Progenitor cell of endocrine pancreas (in vitro differentiated cells): ENCODE measurements around the gene HDAC1. TPM values are rescaled to one million over a fixed set of nuclear protein-coding genes. Genes with fewer than 3 reads are reported as not detected.
"Not testable (repeated sequence)": the region's sequence is repeated elsewhere in the genome, so short reads cannot be mapped to it uniquely, and the experiment has no call there.

Source experiments
- DNase-seq: peaks from one replicate; pipeline ENCODE4 v3.0.0; 2021; ENCODE audit warnings: low spot score; ENCODE audit not compliant: unreplicated experiment
- H3K27ac Mint-ChIP-seq: 2 replicates; pipeline ENCODE4 v1.8.0; 2021; ENCODE audit warnings: mild to moderate bottlenecking, moderate library complexity, mixed read lengths
- H3K27me3 Mint-ChIP-seq: 2 replicates; pipeline ENCODE4 v1.8.0; 2021; ENCODE audit warnings: mixed read lengths
- H3K36me3 Mint-ChIP-seq: 2 replicates; pipeline ENCODE4 v1.8.0; 2022; ENCODE audit warnings: mixed read lengths; ENCODE audit not compliant: insufficient read depth
- H3K4me1 Mint-ChIP-seq: 2 replicates; pipeline ENCODE4 v1.8.0; 2021; ENCODE audit warnings: low read depth, mixed read lengths
- H3K4me3 Mint-ChIP-seq: 2 replicates; pipeline ENCODE4 v1.8.0; 2021; ENCODE audit warnings: low read depth, mild to moderate bottlenecking, moderate library complexity, mixed read lengths
- H3K9me3 Mint-ChIP-seq: 2 replicates; pipeline ENCODE4 v1.8.0; 2021; ENCODE audit warnings: low read depth, mixed read lengths
- total RNA-seq: library from RNA; stranded (reverse); gene quantifications from 2 replicates; pipeline ENCODE4 v1.2.1, GENCODE V29; 2021
- TF ChIP-seq, protein P1 (sequence below): fragments of 200-600 bp; sonication (generic); IDR thresholded peaks from one replicate; pipeline ENCODE4 v1.5.0; 2021; ENCODE audit warnings: antibody characterized with exemption, mild to moderate bottlenecking; ENCODE audit not compliant: unreplicated experiment

HDAC1 gene
- total RNA-seq, 1 donor from 2014 or later = 197 TPM

DNA sequence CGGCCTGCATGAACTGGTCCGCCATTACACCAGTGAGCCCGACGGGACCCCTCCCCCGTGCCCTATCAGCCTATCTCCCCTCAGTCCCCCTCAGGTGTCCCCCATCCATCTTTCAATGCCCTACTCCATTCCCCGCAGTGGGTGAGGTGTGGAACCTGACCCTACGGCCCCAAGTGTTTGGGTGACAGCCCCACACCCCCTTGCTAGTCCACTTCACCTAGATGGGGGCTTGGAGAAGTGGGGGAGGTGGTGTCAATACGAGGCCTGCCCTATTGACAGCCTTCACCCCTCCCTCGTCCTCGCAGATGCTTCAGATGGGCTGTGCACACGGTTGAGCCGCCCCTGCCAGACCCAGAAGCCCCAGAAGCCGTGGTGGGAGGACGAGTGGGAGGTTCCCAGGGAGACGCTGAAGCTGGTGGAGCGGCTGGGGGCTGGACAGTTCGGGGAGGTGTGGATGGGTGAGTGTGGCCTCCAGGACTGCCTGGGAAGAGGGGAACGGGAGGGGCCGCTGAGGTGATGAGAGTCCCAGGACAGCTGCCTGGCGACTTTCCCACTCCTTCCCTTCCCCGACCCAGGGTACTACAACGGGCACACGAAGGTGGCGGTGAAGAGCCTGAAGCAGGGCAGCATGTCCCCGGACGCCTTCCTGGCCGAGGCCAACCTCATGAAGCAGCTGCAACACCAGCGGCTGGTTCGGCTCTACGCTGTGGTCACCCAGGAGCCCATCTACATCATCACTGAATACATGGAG is 15.7 kb upstream of the HDAC1 start:
- H3K4me3 Mint-ChIP-seq = no peak overlapping the region
- H3K9me3 Mint-ChIP-seq = no peaks in the 10 kb centered on the region
- H3K4me1 Mint-ChIP-seq = peaks cover 9% of the 10 kb centered on the region
- DNase-seq = no peak
- H3K36me3 Mint-ChIP-seq = no peaks in the 10 kb centered on the region
- H3K27ac Mint-ChIP-seq = no peak overlapping the region
- H3K27me3 Mint-ChIP-seq = peaks cover 9% of the 10 kb centered on the region
- TF ChIP-seq, protein P1, sequence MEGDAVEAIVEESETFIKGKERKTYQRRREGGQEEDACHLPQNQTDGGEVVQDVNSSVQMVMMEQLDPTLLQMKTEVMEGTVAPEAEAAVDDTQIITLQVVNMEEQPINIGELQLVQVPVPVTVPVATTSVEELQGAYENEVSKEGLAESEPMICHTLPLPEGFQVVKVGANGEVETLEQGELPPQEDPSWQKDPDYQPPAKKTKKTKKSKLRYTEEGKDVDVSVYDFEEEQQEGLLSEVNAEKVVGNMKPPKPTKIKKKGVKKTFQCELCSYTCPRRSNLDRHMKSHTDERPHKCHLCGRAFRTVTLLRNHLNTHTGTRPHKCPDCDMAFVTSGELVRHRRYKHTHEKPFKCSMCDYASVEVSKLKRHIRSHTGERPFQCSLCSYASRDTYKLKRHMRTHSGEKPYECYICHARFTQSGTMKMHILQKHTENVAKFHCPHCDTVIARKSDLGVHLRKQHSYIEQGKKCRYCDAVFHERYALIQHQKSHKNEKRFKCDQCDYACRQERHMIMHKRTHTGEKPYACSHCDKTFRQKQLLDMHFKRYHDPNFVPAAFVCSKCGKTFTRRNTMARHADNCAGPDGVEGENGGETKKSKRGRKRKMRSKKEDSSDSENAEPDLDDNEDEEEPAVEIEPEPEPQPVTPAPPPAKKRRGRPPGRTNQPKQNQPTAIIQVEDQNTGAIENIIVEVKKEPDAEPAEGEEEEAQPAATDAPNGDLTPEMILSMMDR = no peak

DNA sequence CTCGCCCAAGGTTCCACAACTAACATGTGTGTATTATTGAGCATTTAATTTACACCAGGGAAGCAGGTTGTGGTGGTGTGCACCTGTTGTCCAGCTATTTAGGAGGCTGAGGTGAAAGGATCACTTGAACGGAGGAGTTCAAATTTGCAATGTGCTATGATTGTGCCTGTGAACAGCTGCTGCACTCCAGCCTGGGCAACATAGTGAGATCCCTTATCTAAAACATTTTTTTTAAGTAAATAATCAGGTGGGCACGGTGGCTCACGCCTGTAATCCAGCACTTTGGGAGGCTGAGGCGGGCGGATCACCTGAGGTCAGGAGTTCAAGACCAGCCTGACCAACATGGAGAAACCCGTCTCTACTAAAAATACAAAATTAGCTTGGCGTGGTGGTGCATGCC is 7.1 kb upstream of the HDAC1 start:
- not testable (repeated sequence) for H3K36me3 Mint-ChIP-seq, DNase-seq, H3K9me3 Mint-ChIP-seq, H3K27ac Mint-ChIP-seq, H3K27me3 Mint-ChIP-seq, H3K4me3 Mint-ChIP-seq, H3K4me1 Mint-ChIP-seq

DNA sequence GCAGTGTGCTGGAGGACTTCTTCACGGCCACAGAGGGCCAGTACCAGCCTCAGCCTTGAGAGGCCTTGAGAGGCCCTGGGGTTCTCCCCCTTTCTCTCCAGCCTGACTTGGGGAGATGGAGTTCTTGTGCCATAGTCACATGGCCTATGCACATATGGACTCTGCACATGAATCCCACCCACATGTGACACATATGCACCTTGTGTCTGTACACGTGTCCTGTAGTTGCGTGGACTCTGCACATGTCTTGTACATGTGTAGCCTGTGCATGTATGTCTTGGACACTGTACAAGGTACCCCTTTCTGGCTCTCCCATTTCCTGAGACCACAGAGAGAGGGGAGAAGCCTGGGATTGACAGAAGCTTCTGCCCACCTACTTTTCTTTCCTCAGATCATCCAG is 6.2 kb upstream of the HDAC1 start:
- DNase-seq = no peak
- TF ChIP-seq, protein P1 = no peak
- H3K9me3 Mint-ChIP-seq = no peaks in the 10 kb centered on the region
- no peaks in the 10 kb centered on the region for H3K36me3 Mint-ChIP-seq
- no peak overlapping the region for H3K27ac Mint-ChIP-seq
- H3K4me3 Mint-ChIP-seq = no peak overlapping the region
- no peaks in the 10 kb centered on the region for H3K27me3 Mint-ChIP-seq
- no peaks in the 10 kb centered on the region for H3K4me1 Mint-ChIP-seq

DNA sequence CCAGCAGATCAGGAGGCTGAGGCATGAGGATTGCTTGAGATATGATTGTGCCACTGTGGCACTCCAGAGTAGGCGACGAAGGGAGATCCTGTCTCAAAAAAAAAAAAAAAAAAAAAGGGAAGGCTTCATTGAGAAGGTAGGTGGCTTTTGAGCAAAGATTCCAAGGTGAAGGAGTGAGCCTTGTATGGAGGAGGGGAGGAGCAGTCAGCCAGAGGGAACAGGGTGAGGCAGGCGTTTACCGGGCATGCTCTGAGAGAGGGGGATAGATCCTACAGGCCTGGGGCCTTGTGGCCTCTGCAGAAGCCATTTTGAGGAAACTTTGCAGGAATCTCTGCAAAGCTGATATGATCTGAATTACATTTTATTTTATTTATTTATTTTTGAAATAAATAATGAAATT is 5.1 kb upstream of the HDAC1 start:
- TF ChIP-seq, protein P1 = no peak
- Mint-ChIP-seq H3K4me1 (peaks cover 3% of the 10 kb centered on the region), H3K36me3 (no peaks in the 10 kb centered on the region)

DNA sequence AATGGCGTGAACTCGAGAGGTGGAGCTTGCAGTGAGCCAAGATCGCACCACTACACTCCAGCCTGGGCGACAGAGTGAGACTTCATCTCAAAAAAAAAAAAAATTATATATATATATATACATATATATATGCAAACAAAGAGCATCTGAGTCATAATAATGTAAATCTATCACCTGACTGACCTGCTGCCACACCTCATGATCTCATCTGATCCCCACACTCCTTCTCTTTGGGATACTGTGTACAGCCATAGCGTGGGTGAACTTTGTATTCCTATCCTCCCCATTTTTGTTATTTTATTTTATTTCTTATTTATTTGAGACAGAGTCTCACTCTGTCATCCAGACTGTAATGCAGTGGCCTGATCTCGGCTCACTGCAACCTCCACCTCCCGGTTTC is 2.6 kb upstream of the HDAC1 start:
- DNase-seq = no peak
- TF ChIP-seq, protein P1 = no peak
- Mint-ChIP-seq H3K27ac (no peak overlapping the region), H3K4me3 (no peak overlapping the region), H3K27me3 (no peaks in the 10 kb centered on the region), H3K9me3 (no peaks in the 10 kb centered on the region), H3K36me3 (peaks cover 2% of the 10 kb centered on the region), H3K4me1 (peaks cover 6% of the 10 kb centered on the region)

More for the DNA sequence above, 5.1 kb upstream of the HDAC1 start:
- no peaks in the 10 kb centered on the region for H3K9me3 Mint-ChIP-seq
- no peaks in the 10 kb centered on the region for H3K27me3 Mint-ChIP-seq
- no peak for DNase-seq
- H3K27ac Mint-ChIP-seq = no peak overlapping the region
- peak overlapping the region; percentile 9 for H3K4me3 Mint-ChIP-seq

DNA sequence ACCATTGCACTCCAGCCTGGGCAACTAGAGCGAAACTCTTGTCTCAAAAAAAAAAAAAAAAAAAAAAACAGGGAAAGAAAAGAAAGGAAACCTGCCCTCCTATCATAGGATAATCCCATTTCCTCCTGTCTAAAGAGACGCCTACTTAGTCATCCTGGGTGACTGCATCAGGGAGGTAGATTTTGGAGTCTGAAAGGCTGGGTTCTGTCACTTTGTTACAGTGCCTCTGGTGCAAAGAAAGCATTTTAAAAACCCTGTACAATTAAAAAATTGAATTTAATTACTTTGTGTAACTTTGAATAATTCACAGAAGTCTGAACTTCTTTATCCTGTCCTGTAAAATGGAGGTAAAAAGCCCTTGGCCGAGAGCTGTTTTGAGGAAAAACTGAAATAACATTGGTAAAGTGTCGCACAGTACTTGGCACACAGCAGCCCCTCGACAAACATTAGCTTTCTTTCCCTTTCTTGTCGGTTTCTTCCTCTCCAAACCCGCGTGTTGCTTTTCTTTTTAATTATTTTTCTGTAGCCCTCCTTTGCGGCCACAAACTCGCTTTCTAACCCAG is 657 bp upstream of the HDAC1 start:
- H3K36me3 Mint-ChIP-seq = peaks cover 6% of the 10 kb centered on the region
- peaks cover 9% of the 10 kb centered on the region for H3K4me1 Mint-ChIP-seq
- DNase-seq = no peak
- peak overlapping the region; percentile 87 for H3K27ac Mint-ChIP-seq
- TF ChIP-seq, protein P1 = no peak
- H3K4me3 Mint-ChIP-seq = peak overlapping the region; percentile 100
- no peaks in the 10 kb centered on the region for H3K27me3 Mint-ChIP-seq
- no peaks in the 10 kb centered on the region for H3K9me3 Mint-ChIP-seq

DNA sequence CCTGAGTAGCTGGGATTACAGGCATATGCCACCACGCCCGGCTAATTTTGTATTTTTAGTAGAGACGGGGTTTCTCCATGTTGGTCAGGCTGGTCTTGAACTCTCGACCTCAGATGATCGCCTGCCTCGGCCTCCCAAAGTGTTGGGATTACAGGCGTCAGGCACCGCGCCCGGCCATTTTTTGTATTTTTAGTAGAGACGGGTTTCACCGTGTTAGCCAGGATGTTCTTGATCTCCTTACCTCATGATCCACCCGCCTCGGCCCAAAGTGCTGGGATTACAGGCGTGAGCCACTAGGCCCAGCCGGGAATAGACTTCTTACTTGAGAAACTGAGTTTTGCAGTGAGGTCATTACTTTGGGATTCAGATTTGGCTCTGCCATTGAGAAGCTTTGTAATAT is 6.3 kb downstream of the HDAC1 start:
- not testable (repeated sequence) for H3K4me3 Mint-ChIP-seq, H3K27me3 Mint-ChIP-seq
- H3K36me3 Mint-ChIP-seq = peaks cover 13% of the 10 kb centered on the region

More for the DNA sequence above, 6.3 kb downstream of the HDAC1 start:
- not testable (repeated sequence) for H3K4me1 Mint-ChIP-seq, DNase-seq, H3K9me3 Mint-ChIP-seq
- peak overlapping the region; percentile 67 for H3K27ac Mint-ChIP-seq
